Neural cell (in vitro differentiated cells): ENCODE results near the gene ACOX3.

Experiments used
- TAF1 ChIP-seq: IDR thresholded peaks from 2 replicates; pipeline ENCODE4 v1.6.1; 2012; ENCODE audit warnings: low read depth
- TF ChIP-seq, protein P1 (sequence below): IDR thresholded peaks from 2 replicates; pipeline ENCODE4 v1.6.1; 2012; ENCODE audit warnings: borderline replicate concordance
- TF ChIP-seq, protein P2 (sequence below): fragments of 450-650 bp; IDR thresholded peaks from 2 replicates; pipeline ENCODE4 v1.5.1; 2014; ENCODE audit warnings: antibody characterized with exemption, mild to moderate bottlenecking, moderate library complexity; ENCODE audit not compliant: poor library complexity, severe bottlenecking

DNA sequence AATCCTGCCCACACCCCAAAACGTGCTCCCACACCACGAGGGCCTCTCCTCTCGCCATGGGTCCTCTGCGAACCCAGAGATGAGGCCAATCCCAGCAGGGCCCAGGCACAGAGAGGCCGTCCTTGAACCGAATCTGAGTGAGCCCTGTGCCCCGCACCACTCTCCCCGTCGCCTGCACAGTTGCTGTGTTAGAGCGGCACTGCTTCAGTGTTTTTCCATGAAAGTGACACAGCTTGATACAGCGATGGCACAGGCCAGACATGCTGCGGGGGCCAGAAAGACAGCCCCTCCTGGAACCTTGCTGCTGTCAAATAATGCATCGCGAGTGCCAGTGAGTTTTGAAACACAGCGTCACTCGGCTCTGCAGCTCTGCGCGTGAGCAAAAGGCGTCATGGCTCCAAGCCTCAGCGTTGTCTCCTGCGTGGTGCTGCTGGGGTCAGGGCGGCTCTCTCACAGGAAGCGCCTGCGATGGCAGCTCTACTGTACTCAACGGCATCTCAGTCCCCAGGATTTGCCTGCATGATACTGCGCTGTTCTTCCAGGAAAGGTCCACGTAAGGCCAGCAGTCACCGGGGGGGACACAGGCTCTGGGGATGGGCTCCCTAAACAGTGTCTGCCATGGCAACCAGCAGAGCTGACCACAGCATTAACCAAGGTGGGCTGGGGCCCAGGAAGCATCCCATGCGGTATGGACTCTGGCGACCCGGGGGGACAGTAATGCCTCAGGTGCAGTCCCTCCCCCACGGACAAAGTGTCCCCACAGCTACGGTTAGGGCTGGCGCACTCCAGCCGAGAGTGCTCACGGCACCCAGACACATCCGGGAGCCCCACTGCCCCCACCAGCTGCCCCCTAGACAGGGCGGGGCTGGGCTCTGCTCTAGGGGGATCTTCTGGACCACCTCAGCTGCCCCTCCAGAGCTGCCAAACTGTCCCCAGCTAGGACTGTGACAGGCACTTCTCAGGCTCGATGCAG is 63.1 kb downstream of the ACOX3 start:
- TF ChIP-seq, protein P1, sequence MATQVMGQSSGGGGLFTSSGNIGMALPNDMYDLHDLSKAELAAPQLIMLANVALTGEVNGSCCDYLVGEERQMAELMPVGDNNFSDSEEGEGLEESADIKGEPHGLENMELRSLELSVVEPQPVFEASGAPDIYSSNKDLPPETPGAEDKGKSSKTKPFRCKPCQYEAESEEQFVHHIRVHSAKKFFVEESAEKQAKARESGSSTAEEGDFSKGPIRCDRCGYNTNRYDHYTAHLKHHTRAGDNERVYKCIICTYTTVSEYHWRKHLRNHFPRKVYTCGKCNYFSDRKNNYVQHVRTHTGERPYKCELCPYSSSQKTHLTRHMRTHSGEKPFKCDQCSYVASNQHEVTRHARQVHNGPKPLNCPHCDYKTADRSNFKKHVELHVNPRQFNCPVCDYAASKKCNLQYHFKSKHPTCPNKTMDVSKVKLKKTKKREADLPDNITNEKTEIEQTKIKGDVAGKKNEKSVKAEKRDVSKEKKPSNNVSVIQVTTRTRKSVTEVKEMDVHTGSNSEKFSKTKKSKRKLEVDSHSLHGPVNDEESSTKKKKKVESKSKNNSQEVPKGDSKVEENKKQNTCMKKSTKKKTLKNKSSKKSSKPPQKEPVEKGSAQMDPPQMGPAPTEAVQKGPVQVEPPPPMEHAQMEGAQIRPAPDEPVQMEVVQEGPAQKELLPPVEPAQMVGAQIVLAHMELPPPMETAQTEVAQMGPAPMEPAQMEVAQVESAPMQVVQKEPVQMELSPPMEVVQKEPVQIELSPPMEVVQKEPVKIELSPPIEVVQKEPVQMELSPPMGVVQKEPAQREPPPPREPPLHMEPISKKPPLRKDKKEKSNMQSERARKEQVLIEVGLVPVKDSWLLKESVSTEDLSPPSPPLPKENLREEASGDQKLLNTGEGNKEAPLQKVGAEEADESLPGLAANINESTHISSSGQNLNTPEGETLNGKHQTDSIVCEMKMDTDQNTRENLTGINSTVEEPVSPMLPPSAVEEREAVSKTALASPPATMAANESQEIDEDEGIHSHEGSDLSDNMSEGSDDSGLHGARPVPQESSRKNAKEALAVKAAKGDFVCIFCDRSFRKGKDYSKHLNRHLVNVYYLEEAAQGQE, result no peak
- TF ChIP-seq TAF1, result no peak
- TF ChIP-seq, protein P2, sequence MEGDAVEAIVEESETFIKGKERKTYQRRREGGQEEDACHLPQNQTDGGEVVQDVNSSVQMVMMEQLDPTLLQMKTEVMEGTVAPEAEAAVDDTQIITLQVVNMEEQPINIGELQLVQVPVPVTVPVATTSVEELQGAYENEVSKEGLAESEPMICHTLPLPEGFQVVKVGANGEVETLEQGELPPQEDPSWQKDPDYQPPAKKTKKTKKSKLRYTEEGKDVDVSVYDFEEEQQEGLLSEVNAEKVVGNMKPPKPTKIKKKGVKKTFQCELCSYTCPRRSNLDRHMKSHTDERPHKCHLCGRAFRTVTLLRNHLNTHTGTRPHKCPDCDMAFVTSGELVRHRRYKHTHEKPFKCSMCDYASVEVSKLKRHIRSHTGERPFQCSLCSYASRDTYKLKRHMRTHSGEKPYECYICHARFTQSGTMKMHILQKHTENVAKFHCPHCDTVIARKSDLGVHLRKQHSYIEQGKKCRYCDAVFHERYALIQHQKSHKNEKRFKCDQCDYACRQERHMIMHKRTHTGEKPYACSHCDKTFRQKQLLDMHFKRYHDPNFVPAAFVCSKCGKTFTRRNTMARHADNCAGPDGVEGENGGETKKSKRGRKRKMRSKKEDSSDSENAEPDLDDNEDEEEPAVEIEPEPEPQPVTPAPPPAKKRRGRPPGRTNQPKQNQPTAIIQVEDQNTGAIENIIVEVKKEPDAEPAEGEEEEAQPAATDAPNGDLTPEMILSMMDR, result no peak
